ENCODE data around the gene AFAP1.

Gene AFAP1

DNA sequence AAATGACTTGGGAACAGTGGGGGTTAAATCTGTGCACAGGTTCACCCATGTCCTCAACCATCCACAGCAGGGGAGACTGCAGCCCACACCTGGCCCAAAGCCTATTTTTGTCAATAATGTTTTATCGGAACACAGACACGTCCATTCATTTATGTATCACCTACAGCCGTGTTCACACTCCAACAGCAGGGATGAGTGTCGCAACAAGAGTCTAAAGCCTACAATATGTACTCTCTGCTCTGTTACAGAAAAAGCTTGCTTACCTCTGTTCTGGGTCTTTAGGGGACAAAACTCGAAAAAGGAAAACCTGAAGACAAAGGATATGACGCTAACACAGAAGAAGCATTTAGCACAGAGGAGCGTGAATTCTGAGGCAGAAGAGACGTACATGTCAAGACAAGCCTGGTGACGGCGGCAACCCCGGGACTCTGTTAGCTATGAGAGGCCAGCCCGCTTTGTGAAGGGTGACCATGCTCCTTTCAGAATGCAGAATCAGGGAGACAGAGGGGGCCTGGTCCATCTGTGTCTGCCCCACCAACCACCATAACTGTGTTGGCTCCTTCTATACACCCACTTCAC lies 45.5 kb downstream of the AFAP1 start:
- no peak for FAIRE-seq

DNA sequence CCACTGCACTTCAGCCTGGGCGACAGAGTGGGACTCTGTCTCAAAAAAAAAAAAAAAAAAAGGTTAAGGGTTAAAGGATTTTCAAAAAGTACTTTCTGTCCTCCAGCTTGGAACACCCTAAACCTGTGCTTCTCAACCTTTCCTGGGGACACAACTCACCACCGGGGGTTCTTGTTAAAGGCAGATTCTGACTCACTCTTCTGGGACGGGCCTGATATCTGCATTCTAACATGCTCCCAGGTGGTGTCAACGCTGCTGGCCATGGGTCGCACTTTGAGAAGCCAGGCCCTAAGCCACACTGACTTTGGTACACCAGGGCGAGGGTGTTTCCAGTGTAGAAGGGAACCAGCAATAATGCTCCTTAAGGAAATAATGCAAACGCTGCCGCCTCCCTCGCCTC lies 46.1 kb downstream of the AFAP1 start:
- no peak for FAIRE-seq
- no peak for DNase-seq (ENCODE audit: low spot score)

More for the DNA sequence above, 45.5 kb downstream of the AFAP1 start:
- no peak for DNase-seq (ENCODE audit: low spot score)

DNA sequence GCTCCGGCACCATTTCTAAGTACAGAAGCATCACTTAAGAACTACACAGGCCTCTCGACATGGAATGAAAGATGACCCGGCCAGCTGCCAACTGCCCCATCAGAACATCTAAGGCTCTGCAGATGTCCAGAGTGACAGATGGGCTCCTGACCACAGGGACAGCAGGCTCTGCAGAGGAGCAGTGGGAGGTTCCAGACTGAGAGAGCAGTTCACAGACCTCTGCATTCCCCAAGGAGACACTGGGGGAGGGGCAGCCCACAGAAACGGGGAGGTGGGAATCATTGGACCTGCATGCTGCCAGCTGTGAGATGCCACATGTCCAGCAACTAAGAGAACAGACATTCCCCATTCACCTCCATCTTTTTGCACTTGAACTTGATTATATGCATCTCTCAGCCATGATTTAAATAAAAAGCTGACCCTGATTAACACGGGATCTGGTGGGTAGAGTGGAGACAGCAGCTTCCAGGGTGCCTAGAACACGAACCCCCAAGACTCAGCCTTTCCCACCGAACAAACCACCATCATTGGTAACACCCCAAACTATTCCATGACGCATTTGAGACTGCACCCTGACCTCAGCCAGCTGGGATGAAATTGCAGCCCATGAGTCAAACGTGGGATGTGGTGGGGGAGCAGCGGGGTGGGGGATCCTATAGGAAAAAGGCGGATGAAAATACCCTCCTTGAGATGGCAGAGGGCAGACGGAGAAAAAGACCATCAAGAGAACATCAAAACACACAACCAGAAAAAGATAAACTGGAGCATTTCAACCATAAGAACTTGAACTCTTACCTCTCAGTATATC lies 47.2 kb downstream of the AFAP1 start:
- no peak for FAIRE-seq
- DNase-seq (ENCODE audit: low spot score) = no peak

DNA sequence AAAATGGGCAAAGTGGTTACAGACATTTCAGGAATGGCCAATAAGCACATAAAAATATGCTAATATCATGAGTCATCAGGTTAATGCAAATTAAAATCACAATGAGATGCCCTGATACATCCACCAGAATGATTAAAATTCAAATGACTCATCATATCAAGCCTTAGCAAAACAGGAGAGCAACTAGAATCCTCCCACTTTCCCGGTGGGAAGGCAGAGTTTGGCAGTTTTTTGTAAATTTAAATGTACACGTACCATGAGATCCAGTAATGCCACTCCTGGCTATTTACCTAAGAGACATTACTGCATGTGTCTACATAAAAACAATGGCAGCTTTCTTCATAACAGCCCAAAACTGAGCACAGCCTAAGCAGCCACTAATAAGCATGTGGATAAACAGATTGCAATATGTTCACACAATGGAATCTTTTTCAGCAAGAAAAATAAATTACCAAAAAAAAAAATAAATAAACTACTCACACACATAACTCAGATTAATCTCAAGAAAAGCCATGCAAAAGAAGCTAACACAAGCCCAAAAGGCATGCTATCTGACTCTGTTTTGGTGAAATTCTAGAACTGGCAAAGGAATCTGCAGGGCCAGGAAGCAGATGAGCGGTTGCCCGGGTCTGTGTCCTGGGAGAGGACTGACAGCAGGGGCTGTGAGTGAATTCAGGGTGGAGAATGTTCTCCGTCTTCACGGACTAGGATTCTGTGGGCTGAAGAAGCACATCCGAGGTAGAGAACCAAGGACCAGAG lies 48.8 kb downstream of the AFAP1 start:
- no peak for FAIRE-seq
- no peak for DNase-seq (ENCODE audit: low spot score)

DNA sequence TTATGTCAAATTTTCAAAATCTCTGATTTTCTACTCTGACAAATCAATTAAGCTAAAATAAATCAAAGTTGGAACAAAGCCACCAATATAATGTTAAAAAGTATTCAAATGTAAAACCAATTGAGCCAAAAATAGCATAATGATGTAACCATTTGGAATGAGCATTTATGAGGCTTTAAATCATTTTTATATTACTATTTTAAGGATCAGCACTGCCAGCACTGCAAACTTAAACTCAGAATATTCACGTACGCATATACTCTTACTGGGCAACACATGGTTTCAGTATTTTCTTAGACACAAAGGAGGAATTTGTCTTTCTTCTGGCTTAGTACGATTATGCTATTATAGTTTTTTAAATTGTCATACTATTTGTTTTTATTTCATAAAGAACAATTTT lies 52.2 kb downstream of the AFAP1 start:
- no peak for FAIRE-seq
- DNase-seq (ENCODE audit: low spot score) = no peak

DNA sequence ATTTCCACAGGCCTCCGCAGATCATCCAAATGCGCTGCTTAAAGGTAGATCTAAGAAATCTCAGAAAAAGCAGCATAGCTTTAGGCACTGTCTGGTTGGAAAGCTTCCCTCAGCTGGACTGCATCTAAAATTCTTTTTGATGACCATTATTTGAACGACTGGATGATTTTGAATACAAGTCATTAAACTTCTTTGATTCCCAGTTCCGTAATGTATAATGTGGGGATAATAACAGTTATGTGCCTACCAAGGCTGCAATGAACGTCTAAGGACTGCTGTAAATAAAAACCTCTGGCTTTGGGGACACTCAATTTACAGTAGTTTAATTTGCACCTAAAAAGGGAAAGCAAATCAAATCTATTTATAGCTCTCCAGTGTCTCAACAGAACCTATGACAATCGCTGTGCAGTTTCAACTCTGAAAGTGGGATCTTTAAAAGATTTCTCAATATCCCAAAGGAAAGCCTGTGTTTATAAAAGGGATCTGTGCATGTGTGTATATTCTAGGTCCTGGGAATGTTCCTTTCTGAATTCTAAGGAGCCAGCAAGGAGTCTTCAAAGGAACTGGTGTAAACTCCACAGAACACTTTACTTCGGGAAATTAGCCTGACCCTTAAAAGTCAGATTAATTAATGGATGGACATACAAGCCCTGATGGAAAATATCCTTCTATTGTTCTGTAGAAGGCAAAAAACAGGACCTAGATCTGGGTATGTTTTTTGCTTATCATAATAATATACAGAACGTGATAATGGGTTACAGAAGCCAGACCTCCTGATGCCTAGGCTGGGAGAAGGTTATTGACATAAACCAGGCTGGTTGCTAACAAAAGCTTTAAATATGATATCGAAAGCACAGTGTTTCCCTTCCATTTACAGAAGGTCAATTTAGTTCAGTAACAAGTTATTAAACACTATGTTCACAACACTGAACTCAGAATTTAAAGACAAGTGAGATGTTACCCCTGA lies 53.4 kb downstream of the AFAP1 start:
- FAIRE-seq = no peak
- DNase-seq (ENCODE audit: low spot score) = no peak

DNA sequence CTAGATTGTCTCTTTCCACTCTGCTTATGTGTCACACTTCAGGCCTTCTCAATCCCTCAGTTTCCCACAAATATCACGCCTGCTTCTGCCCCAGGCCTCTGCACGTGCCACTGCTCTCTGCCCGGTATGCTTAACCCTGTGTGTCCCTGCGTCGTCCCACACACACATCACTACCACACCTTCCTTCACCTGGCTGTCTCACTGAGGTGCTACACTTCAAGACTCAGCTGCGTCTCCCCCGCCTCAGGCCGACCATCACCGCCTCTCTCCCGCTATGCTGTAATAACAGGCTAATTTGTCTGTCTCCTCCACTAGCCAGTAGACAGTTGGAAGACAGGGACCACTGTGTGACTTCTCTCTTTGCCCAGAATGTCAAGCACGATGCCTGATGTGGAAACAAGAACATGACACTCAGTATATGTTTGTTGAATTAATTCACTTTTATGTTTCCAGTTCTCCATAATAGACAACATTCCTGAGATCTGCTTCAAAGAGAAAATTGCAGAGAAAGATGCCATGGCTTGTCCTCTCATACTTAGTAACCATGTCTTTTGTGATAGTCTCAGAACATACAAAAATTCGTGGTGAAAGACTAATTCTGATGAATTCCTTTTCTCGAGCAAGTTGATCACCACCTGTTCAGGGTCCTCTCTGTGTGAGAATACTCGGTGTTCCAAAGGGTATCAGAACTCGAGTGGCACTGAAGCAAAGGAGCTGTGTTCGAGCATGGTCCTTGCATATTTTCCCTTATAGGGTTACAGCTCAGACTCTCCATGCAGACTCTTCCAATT lies 54.2 kb downstream of the AFAP1 start:
- DNase-seq (ENCODE audit: low spot score) (no peak), FAIRE-seq (no peak)

DNA sequence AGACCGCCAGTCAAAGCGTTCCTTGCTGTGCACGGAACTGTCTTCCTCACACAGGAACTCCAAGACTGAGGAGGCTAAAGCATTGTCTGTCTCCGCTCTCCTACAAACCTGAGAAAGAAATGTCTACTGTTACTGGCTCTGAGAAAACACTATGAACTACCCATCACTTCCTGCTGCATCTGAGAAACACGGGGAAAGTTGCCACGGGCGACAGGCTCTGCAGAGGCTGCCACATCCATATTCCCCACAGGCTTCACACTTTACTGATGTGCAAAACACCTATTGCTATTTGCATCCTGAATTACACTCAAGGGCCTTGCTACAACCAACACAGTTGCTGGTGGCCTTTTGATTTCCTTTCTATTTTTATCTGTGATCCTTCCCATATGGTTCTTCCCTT lies 59.0 kb downstream of the AFAP1 start:
- DNase-seq (ENCODE audit: low spot score) (no peak), FAIRE-seq (no peak)

DNA sequence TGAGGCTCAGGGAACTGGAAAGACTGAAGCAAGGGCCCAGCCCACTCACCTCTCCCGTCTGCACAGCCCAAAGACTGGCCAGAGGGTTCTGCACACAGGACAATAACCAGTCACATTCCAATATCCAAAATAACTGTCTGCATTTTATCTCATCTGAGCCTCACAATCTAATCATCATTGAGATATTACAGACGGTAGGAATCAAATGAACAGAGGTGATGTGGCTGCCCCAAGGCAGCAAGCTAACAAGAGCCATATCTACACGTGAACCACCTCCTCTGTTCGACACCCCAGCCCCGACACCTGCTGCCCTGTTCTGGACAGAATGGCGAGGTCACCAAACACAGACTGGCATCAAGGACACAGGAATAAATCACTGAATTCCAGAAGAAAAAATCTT lies 60.5 kb downstream of the AFAP1 start:
- DNase-seq (ENCODE audit: low spot score) (no peak), FAIRE-seq (no peak)

DNA sequence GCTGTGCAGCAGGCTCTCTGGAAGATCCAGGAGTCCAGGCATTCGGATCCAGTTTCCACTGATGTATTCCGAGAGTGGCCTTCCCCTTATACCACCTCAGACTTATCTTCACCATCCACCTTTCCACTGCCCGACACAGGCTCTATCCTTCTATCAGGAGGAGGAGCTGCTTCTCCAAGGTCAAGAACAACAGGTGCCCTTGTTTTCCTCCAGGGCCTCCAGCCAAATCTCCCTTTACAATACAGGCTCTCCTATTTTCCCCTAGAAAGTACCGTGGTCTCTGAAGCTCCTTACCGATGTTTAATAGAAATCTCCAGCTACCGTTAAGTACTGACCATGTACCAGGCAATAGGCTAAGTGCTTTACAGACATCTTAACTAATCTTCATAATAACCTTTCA lies 61.3 kb downstream of the AFAP1 start:
- FAIRE-seq (no peak), DNase-seq (ENCODE audit: low spot score) (no peak)

DNA sequence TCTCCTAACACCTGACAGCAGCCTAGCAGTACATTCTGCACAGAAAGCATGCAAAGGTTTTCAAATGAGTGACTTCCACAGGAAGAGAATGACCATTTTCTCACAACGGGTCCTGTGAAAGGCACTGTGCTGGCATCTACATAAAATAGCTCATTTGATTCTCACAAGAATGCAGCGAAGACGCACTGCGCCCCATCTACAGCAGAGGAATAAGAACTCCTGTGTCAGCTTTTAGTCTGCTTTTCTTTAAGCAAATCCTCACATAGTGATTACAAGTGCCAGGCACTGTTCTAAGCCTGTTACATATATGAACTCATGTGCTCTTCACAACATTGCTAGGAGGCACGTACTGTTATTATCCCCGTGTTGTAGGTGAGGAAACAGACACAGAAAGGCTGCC lies 62.5 kb downstream of the AFAP1 start:
- no peak for FAIRE-seq
- DNase-seq (ENCODE audit: low spot score) = no peak

DNA sequence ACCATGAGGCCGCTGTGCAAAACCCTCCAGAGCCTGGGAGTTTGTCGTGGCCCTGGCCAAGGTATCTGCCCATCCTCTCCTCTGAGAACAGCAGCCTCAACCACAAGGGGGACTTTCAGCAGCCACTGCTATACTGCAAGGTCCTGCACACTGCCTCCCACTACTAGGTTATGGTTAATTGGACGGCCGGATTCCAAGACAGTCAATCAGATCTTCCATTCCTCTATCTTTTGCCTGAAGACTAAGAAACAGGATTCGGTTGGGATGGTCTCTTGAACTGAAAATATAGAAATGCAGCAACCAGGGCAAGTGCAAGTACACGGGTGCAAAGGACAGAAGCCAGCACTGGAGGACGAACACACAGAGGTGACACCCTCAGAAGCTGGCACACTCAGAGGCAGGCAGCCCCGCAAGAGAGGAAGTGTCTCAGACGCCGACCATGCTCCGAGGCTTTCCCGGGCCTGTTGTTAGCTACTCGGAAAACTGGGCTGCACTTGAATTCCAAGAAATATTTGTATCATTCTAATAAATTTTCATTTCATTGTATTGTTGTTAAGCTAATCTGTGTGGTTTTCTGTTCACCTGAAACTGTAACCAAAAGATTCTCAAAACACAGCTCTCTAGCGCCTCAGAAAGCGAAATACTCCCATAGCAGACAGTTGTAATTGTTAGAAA lies 63.3 kb downstream of the AFAP1 start:
- FAIRE-seq = no peak
- DNase-seq (ENCODE audit: low spot score) = no peak

DNA sequence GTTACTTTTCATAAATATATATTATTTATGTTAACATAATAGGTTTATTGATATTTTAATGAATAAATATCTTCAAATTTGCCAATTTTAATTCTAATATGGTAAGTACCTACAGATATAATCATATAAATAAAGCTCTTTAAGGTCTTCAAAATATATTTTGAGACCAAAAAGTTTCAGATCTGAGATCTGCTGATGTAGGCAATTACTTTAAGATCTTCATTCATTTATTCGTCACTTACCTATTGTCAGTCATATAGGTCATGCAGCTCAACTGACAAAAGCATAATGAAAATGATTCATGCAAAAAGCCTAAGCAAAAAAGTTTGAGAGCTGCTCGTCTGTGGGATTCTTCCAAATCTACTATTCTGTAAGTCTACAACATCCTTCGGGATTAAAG lies 64.8 kb downstream of the AFAP1 start:
- FAIRE-seq (no peak), DNase-seq (ENCODE audit: low spot score) (no peak)

DNA sequence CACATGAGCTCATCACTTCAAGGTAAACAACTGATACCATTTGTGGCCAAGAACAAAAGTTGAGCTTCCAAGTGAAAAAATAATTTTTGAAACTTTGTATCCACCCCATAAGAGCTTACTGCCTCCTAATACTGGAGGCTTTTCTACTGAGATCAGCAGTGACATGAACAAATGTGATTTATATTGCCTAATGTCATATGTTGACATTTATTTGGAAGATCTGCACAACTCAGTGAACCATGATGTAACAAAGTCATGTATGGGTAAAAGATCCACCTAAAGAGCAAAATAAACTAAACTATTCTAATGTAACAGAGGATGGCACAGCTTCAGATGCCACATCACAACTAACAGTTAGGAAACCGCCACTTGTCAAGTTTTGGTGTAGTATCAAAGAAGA lies 65.8 kb downstream of the AFAP1 start:
- DNase-seq (ENCODE audit: low spot score) (no peak), FAIRE-seq (no peak)

DNA sequence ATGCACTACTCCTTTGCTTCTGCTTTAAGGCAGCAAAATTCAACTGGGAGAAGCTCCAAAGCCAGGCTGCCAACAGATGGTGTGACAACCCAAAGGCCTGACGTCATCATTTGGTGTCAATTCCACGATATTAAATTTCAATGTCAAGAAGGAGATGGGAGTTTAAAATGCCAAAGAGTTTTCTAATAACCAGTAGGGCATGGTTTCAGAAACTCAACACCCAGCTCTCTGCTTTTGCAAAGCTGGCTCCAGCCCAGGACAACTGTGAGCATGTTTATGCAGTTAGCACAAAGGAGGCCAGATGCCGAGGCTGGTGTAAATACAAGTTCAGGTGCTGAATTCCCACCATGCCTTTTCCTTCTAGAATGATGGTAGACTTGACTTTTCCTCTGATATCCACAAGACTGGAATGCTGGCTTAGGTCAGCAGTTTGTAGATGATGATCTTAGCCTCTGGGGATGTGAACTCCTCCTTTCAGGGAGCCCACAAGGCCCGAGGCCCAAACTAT lies 67.3 kb downstream of the AFAP1 start:
- FAIRE-seq (no peak), DNase-seq (ENCODE audit: low spot score) (no peak)

DNA sequence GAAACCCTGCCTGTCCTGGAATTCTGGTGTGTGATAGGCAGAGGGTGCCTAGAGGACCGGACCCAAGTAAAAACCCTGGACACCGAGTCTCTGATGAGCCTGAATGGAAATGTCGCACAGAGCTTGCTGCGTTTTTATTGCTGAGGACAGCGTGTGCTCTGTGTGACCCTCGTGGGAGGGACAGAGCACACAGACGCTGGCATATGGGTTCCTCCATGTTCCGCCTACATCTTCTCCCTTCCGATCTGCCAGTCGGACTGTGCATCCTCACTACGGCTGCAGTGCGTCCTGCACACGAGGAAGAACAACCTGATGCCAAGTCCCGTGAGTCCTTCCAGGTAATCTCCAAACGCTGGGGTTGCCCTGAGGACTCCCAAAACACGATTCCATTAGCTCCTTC lies 68.3 kb downstream of the AFAP1 start:
- FAIRE-seq (no peak), DNase-seq (ENCODE audit: low spot score) (no peak)

DNA sequence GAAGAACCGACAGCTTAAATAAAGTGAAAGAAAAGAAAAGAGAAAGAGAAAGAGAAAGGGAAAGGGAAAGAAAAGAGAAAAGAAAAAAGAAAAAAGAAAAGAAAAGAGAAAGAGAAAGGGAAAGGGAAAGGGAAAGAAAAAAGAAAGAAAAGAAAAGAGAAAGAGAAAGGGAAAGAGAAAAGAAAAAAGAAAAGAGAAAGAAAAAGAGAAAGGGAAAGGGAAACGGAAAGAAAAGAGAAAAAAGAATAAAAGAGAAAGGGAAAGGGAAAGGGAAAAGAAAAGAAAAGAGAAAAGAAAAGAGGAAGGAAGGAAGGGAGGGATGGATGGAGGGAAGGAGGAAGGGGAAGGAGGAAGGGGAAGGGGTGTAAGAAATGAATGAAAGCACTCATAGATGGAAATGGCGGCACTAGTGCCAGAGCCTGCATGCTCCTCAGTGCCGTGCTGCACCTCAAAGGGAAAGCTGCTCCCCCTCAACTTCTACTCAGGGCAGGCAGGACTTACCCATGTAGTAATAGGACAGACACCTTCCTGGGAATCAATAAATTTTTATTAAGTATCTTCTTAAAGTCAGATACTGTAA lies 70.7 kb downstream of the AFAP1 start:
- DNase-seq (ENCODE audit: low spot score) = no peak
- no peak for FAIRE-seq

DNA sequence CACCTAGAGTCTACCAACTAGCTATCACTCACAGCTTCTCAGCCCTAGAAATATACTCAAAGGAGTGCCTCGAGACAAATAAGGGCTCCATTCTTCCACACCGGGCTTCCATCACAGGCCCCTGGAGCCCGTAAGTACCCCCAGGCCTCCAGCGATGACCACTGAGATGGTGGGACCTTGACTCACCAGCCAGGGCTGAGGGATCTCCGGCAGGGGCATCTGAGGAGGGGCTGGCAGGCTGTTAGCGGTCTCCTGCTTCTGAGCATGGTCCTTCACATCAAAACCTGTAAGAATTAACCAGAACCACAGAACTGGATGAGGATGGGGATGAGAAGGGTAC lies 71.3 kb downstream of the AFAP1 start:
- no peak for FAIRE-seq
- no peak for DNase-seq (ENCODE audit: low spot score)

DNA sequence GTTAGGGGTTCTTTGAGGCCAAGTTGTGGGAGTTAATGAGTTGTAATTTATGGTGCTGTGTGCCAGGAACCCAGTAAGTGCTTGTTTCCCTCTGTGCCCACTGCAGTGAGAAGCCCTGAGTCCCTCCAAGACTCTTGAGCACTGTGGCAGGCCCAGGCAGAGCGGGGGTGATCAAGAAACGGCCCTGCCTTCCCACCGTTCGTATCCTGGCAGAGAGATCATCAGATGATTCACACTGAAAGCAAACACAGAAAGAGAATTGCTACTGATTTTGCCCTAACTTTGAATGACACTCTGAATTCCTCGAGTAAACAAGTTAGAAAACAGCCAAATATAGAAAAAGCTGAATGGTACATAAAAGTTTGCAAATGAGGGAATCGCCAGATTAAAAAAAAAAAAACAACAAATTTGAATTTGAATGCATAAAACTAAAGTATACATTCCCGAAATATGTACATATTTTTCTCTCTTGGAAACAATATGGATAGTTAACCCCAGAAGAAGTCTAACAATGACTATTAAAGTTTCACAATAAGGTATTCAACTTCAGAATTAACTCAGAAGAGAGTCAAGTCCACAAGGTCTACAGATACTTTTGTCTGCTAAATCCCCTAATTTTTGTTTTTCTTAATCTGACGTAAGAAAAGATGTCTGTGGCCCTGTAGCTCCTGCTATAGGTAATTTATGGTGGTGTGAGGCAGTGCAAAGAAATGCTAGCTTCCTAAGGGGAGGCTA lies 71.8 kb downstream of the AFAP1 start:
- FAIRE-seq (no peak), DNase-seq (ENCODE audit: low spot score) (no peak)
